ENCODE measurements around the gene FAM163A. TPM values are rescaled to one million over a fixed set of nuclear protein-coding genes. Genes with fewer than 3 reads are reported as not detected.

Gene FAM163A
- total and polyA plus RNA-seq, 9 of the 15 experiments (the other 6 are each of a cell fraction or from before 2014, with no cell fraction given) = not detected

DNA sequence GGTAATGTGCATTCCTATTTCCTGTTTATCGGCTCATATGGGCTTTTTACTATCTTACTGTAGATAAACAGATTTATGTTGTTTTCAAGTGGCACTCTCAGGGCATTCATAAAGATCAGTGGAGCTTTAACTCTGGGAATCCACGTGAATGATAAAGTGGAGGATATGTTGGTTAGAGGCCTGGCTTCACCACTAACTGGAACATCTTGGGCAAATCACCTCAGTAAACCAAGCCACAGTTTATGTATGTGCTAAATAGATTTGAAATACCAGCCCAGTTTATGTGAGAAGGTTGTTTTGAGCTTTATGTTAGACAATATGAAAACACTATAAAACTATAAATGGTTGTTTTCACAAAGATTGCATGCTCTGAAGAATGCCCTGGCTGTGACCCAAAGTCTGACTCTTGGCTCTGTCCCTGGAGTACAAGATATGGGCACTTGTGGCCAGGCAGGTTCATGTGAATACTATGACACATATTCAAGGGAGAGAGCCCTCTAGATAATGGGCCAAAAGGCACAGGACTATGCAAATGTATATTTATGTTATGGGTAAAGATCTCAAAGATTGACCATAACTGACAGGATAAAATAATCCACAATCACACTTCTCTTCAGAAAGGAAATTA lies 36.7 kb downstream of the FAM163A start (continued):
- TF ChIP-seq, protein P1, sequence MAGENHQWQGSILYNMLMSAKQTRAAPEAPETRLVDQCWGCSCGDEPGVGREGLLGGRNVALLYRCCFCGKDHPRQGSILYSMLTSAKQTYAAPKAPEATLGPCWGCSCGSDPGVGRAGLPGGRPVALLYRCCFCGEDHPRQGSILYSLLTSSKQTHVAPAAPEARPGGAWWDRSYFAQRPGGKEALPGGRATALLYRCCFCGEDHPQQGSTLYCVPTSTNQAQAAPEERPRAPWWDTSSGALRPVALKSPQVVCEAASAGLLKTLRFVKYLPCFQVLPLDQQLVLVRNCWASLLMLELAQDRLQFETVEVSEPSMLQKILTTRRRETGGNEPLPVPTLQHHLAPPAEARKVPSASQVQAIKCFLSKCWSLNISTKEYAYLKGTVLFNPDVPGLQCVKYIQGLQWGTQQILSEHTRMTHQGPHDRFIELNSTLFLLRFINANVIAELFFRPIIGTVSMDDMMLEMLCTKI (IDR thresholded peaks at IDR 0.05; ENCODE audit: partially characterized antibody) = no peak

DNA sequence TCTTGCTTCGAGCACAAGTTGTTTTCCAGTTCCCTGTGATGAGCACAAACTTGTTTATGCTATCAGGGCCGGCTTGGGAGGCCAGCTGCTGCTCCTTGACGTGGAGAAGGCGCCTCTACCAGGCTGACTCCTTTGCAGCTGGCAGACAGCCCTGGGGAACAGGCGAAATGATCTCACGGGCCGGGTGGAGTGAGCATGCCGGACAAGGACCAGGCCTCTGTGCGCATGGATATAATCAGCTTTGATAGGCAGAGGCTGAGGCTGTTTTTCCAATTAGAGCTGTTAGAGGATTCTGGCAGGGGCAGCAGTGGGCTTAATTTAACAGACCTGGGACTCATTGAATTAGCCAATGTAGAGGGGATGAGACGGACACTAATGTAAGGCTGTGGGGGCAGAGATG lies 38.9 kb downstream of the FAM163A start:
- intact Hi-C loops (cut with micrococcal nuclease) (no loop called here), in situ Hi-C loops (cut with MboI) (no loop called here)
- no peaks in the 10 kb centered on the region for H4K20me1 ChIP-seq (replicated peaks; ENCODE audit: control insufficient read depth, insufficient read depth, low read length)
- no peak overlapping the region for H3K9ac ChIP-seq (ENCODE audit: insufficient read depth in 1 of 2, low read depth in 2 of 2, low read length in 2 of 2)
- no peak overlapping the region for H3K4me2 ChIP-seq (ENCODE audit: insufficient read depth, low read length)
- H3K9me3 ChIP-seq (replicated peaks; ENCODE audit: control insufficient read depth, insufficient read depth, low read depth, low read length) = no peaks in the 10 kb centered on the region
- H3K27me3 ChIP-seq (ENCODE audit: control insufficient read depth in 2 of 2, insufficient read depth in 2 of 2, low read length in 2 of 2) = peaks cover 39 to 57% of the 10 kb centered on the region in 2 experiments
- ChIA-PET POLR2A (interaction anchor here (1.1 kb wide), 1 partner anchor 40 kb away, joined by 3 read pairs; no protein-coding TSS in a partner anchor), CTCF (ENCODE audit: low intra/inter-chr PET ratio) (no interaction called here)
- no peaks in the 10 kb centered on the region for H3K36me3 ChIP-seq (ENCODE audit: control insufficient read depth, insufficient read depth, low read length)
- no TSS peak for BruUV-seq (replicated peaks)
- H3K9me1 ChIP-seq (ENCODE audit: control insufficient read depth, insufficient read depth, low read length) = no peaks in the 10 kb centered on the region
- DNase-seq (ENCODE audit: extremely low read depth in 1 of 4, low spot score in 3 of 4) (no peak), ATAC-seq (0 out of 3 replicates have a peak, but pooled peaks have one; percentile 26), FAIRE-seq (no peak)
- H2AFZ ChIP-seq (ENCODE audit: low read depth, low read length) = no peak overlapping the region
- H3K79me2 ChIP-seq (ENCODE audit: control insufficient read depth, insufficient read depth, low read length) = no peaks in the 10 kb centered on the region
- H3K27ac ChIP-seq (ENCODE audit: extremely low read depth, low read depth, low read length) = no peak overlapping the region
- H3K4me1 ChIP-seq (replicated peaks in 1 of 2; ENCODE audit: control insufficient read depth in 2 of 2, insufficient read depth in 2 of 2, low read length in 2 of 2) = no peaks in the 10 kb centered on the region
- H3K4me3 ChIP-seq = no peak overlapping the region
- 3% methylated on average over 10 of the region's 10 CpGs for WGBS (ENCODE audit: insufficient coverage, low coverage, missing lambda C conversion rate)
- TF ChIP-seq, protein P2, sequence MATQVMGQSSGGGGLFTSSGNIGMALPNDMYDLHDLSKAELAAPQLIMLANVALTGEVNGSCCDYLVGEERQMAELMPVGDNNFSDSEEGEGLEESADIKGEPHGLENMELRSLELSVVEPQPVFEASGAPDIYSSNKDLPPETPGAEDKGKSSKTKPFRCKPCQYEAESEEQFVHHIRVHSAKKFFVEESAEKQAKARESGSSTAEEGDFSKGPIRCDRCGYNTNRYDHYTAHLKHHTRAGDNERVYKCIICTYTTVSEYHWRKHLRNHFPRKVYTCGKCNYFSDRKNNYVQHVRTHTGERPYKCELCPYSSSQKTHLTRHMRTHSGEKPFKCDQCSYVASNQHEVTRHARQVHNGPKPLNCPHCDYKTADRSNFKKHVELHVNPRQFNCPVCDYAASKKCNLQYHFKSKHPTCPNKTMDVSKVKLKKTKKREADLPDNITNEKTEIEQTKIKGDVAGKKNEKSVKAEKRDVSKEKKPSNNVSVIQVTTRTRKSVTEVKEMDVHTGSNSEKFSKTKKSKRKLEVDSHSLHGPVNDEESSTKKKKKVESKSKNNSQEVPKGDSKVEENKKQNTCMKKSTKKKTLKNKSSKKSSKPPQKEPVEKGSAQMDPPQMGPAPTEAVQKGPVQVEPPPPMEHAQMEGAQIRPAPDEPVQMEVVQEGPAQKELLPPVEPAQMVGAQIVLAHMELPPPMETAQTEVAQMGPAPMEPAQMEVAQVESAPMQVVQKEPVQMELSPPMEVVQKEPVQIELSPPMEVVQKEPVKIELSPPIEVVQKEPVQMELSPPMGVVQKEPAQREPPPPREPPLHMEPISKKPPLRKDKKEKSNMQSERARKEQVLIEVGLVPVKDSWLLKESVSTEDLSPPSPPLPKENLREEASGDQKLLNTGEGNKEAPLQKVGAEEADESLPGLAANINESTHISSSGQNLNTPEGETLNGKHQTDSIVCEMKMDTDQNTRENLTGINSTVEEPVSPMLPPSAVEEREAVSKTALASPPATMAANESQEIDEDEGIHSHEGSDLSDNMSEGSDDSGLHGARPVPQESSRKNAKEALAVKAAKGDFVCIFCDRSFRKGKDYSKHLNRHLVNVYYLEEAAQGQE (IDR thresholded peaks at IDR 0.05; ENCODE audit: borderline replicate concordance) = no peak
- TF ChIP-seq, protein P2 (CRISPR knock-in tag; IDR thresholded peaks at IDR 0.05; ENCODE audit: low read depth) = no peak
- TF ChIP-seq NFYB (IDR thresholded peaks at IDR 0.05; ENCODE audit: extremely low read depth, insufficient read length) = no peak
- TF ChIP-seq DNMT1 (IDR thresholded peaks at IDR 0.05) = no peak
- no peak for TF ChIP-seq SMARCA4 (IDR thresholded peaks at IDR 0.05)
- TF ChIP-seq, protein P3, sequence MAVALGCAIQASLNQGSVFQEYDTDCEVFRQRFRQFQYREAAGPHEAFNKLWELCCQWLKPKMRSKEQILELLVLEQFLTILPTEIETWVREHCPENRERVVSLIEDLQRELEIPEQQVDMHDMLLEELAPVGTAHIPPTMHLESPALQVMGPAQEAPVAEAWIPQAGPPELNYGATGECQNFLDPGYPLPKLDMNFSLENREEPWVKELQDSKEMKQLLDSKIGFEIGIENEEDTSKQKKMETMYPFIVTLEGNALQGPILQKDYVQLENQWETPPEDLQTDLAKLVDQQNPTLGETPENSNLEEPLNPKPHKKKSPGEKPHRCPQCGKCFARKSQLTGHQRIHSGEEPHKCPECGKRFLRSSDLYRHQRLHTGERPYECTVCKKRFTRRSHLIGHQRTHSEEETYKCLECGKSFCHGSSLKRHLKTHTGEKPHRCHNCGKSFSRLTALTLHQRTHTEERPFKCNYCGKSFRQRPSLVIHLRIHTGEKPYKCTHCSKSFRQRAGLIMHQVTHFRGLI (CRISPR knock-in tag; IDR thresholded peaks at IDR 0.05) = no peak
